GM18499 (cell line): ENCODE measurements around the gene CD276.

Source experiments
- ATAC-seq: cut with Tn5 transposase; IDR thresholded peaks from one replicate; pipeline ENCODE4 v1.9.1; 2021; ENCODE audit warnings: moderate number of reproducible peaks; ENCODE audit not compliant: insufficient read depth, unreplicated experiment

The CD276 gene

GRCh38 chr15:73758461-73758860 lies 74.3 kb downstream of the CD276 start:
- no peak for ATAC-seq

- no peak for ATAC-seq
These were observed 76.4 kb downstream of the CD276 start for GRCh38 chr15:73760330-73761329.

- ATAC-seq, result no peak
These were observed 79.7 kb downstream of the CD276 start for GRCh38 chr15:73763931-73764330.
